ENCODE data around the gene SNAI3.
A peak's percentile ranks its signal among the peaks of the same experiment; 100 is the strongest.

SNAI3 gene

GRCh38 chr16:88721236-88721635 is 34.9 kb upstream of the SNAI3 start:
- DNase-seq: no peak

DNA sequence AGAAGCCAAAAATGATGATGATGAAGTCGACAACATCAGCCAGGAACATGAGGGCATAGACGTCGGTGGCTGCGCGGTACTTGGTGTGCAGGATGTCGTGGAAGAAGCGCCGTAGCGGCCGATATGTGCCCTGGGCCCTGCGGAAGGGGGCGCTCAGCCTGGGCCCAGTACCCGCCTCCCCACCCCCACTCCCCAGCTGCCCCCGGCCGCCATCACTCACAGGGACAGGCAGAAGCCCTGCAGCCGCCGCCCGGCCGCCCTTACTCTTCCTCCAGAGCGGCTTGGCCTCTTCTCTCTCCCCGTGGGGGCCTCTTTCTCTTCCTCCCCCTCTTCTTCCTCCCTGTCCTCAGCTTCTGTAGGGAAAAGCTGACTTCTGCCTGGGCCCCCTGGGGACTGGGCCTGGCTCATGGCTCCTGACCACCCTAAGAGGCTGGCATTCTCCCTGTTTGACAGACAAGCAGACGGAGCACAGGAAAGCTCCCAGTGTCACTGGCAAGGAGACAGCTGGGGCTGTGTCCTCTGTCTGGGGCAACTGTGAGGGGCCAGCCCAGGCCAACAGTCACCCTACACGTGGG is 34.2 kb upstream of the SNAI3 start:
- no peak for DNase-seq

DNA sequence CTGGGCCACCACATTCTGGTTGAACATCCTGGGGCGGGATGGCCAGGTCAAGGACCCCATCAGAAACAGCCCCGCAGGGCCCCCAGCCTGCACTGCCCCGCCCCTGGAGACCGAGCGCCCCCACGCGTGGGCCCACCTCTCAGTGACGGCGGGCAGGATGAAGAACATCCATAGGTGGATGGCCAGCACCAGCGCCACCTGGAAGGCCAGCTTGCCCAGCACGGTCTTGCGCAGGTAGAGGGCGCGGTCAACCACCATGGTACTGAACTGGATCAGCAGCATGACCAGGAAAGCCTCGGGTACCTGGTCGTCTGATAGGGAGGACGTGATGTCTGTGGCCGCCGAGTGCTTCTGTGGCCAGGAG is 33.6 kb upstream of the SNAI3 start:
- DNase-seq: no peak

DNA sequence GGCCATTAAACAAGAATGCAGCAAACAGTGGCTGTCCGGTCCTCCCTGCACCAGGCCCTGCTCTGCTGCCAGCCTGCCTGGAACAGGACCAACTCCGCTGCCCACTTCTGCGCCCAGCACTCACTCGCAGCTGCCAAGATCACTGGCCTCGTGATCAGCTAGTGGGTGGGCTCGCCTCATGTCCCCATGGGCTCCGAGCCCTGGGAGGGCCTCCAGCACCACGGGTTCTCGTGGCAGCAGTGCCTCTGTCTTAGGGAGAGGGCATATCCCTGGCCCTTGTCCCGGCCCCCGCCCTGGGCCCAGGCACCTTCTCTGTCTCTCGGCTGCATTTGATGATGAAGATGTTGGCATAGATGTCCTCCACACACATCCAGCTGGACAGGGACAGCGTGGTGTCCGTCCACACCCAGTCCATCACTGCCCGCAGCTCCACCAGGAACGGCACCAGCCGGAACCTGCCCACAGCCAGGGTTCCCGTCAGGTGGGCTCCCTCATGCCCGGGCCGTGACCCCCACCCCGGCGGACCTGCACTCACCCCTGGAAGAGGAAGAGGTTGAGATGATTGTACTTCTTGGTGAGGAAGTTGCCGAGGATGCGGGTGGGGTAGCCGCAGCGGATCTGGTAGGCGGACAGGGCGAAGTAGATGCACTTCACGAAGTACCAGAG is 33.1 kb upstream of the SNAI3 start:
- DNase-seq: peak; percentile 75 to 78

GRCh38 chr16:88718178-88718577 is 31.9 kb upstream of the SNAI3 start:
- no peak for DNase-seq

DNA sequence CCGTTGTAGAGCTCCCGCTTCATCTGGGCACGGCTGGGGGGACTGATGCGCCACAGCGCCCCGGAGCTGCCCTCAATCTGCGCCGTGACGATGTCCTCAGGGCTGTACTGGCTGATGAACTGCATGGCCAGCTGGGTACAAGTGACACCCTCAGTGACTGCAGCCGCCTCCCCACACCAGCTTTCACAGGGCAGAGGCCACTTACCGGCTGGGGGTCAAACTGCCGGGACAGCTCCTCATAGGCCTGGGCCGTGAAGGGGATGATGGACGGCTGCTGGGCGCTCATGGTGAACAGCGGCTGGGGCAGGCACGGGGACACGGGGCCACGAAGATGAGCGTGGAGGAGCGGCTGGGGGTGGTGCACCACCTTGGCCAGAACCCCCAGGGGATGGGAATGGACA is 30.3 kb upstream of the SNAI3 start:
- DNase-seq: no peak

DNA sequence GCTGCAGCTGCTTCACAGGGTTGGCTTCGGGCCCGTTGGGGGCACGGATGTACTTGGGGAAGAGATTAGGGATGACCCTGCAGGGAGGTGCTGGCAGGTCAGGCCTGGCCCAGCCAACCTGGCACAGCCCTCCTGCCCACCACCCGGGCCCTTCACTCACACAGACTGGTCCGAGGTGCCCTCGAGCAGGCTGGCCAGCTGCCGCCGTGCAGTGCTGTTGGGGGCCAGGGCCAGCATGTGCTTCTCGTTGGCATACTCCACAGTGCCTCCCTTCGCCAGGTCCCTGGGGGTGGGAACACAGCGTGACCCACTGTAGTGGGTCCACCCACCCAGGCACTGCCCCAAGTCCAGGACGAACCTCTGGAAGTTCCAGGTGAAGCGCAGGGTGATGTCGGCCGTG is 29.9 kb upstream of the SNAI3 start:
- DNase-seq: no peak

DNA sequence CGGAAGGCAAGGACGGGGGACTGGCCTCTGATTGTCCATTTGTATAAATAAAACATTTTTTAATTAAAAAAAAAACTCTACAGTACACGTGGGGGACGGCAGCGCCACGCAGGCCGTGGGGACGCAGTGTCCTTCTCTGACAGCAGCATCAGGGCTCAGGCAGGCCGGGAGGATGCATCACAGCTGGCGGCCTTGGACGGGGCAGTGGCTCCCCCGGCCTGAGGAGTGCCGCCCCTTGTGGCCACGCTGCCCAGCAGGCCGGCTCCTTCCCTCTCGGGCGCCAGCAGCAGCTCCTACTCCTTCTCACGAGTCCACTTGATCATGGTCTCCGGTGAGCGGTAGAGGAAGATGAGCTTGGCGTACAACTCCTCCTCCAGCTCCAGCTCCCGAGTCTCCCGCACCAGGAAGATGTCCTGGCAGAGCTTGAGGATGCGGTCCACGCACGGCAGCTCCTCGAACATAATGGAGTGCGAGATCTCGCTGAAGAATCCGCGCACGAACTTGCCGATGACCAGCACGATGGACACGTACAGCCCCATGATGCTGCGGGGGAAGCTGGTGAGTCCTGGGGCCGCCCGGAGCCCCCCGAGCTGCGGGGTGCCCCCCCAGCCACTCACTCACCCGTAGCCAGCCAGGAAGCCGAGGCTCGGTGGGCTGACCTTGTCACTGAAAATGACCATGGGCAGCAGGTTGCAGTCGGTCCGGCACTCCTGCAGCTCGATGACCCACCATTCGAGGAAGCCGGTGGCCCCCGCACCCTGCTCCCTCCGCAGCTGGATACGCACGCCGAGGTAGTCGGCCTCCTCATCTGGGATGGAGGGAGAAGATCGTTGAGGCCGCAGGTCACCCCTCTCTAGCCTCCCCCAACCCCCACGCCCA is 29.2 kb upstream of the SNAI3 start:
- DNase-seq: no peak

DNA sequence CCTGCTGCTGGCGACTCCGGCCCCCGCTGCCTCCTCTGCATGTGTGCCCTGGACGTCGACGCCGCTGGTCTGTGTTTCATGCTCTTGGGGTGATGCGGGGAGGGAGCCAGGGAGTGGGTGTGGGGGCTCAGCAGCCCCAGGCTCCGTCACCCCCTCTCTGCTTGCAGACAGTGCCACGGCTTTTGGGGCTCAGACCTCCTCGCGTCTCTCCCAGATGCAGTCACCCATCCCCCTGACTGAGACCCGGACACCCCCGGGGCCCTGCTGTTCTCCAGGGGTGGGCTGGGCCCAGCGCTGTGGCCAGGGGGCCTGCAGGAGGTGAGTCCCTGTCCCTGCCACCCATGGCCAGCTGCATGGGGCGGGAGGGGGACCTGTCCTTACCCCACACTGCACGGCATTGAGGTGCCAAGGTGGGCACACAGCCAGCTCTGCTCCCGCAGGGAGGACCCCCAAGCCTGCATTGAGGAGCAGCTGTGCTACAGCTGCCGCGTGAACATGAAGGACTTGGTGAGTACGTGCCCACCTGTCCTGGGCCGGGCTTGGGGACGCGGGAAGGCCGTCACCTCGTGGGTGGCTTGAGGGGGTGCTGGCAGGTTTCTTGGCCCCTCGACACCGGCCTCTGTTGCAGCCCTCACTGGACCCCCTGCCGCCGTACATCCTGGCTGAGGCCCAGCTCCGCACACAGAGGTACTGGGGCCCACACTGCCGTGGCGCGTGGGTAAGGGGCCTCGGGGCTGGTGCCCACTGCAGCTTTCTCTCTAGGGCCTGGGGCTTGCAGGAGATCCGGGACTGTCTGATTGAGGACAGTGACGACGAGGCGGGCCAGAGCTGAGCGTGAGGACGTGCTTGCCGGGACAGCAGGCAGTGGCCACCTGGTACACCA is 28.4 kb upstream of the SNAI3 start:
- no peak for DNase-seq

- DNase-seq: no peak
These were observed 27.5 kb upstream of the SNAI3 start for GRCh38 chr16:88713568-88714419.

GRCh38 chr16:88713054-88713453 is 26.7 kb upstream of the SNAI3 start:
- DNase-seq: no peak

- no peak for DNase-seq
These were observed 26.2 kb upstream of the SNAI3 start for GRCh38 chr16:88712362-88712979.

- no peak for DNase-seq
These were observed 25.5 kb upstream of the SNAI3 start for GRCh38 chr16:88711750-88712340.

DNA sequence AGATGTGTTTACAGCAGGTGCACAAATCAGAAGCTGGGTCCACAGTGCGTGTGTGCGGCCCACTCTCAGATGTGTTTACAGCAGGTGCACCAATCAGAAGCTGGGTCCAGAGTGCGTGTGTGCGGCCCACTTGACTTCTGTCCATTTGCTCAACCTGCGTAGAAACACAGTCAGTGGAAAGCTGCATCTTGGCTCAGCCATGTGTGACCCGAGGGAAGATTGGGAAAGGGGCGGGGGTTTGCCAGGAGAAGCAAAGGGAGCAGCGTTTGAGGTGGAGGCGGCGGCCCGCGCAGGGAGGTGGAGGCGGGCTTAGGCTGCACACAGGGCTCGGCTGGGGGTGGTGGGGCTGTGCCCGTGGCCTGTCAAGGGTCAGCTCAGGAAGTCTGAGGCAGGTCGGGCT is 24.2 kb upstream of the SNAI3 start:
- no peak for DNase-seq

- no peak for DNase-seq
These were observed 20.9 kb upstream of the SNAI3 start for GRCh38 chr16:88706965-88707826.

DNA sequence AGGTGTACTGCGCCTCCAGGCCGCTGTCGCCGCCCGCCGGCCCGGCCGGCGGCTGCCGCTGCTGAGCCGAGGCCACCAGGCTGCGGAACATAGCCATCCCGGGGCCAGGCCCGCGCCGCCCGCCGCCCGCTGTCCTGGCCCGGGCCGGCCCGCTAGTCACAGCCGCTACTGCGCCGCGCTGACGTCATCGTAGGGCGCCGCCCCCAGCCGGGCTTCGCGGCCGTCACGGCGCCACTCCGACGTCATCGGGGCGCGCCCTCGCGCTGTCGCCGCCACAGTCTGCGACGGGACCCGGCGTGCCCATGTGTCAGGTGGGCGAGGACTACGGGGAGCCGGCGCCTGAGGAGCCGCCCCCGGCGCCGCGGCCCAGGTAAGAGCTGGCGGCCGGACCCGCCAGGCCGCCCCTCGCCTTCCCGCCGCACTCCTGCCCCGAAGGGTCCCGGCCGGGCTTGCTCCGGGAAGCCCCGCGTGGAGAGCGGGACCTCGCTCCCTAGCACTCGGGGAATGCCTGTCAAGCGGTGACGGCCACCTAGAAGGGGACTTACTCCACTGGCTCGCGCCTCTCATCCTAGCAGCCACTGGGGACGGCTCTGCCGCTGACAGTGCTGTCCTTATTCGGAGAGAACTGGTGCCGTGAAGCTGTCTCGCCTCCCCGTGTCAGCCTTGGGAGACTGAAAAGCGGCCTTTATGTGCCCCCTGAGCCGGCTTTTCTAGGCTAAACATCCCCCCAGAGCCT is 20.1 kb upstream of the SNAI3 start, which contains the start of the genes CTU2 and RNF166:
Gene CTU2, plus strand, starts transcription at position 275 of the 736 bp plus-strand sequence. Its CDS starts 28 bp downstream, at position 303.
Gene RNF166, minus strand, starts transcription at position 180 of the 736 bp plus-strand sequence. Its CDS starts 83 bp downstream, at position 97.
- peak; percentile 75 to 81 for DNase-seq

GRCh38 chr16:88705801-88706228 is 19.5 kb upstream of the SNAI3 start:
- no peak for DNase-seq

GRCh38 chr16:88705076-88705684 is 18.9 kb upstream of the SNAI3 start:
- DNase-seq: no peak

Measured in hippocampal formation (tissue), 2 donors.